Nucleus accumbens (tissue), 56 donors: ENCODE measurements around the gene CST7.

Source experiments
- DNase-seq, 56 donors: peaks; one replicate each; lab custom pipeline; 2025; lab: John Stamatoyannopoulos, UW

CST7 gene

GRCh38 chr20:24950128-24950835, 1.2 kb downstream of the CST7 start:
- no peak for DNase-seq

DNA sequence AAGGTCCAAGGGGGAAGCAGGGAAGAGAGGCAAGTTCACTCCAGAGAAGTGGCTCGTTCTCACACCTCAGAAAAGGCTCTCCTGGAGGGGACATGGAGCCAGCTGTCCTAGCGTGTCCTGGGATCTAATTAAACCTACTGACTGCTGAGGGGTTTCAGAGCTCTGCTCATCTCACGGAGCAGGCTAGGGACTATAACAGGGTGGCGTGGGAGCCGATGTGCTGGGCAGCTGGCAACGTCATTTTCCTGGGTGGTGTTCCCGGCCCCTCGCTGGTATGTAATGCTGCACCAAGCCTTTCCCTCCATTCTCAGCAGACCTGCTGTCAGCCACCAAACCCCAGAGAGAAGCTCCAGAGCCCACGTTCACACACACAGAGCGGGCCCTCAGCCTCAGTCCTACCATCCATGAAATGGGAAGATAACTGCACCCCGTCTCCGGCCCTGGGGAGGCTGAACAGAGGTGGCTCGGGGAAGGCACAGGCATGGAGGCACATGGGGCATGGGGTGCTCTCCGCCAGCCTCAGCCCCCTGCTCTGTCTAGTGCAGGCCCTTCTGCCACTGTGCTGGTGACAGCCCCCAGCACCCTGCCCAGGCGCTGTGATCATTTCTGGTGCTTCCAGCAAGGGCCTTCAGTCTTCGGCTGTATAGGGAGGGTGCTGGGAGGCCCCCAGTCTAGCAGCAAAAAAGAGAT, 1.9 kb downstream of the CST7 start:
- no peak for DNase-seq

- no peak for DNase-seq
Measured at GRCh38 chr20:24951536-24952083, 2.5 kb downstream of the CST7 start.

DNA sequence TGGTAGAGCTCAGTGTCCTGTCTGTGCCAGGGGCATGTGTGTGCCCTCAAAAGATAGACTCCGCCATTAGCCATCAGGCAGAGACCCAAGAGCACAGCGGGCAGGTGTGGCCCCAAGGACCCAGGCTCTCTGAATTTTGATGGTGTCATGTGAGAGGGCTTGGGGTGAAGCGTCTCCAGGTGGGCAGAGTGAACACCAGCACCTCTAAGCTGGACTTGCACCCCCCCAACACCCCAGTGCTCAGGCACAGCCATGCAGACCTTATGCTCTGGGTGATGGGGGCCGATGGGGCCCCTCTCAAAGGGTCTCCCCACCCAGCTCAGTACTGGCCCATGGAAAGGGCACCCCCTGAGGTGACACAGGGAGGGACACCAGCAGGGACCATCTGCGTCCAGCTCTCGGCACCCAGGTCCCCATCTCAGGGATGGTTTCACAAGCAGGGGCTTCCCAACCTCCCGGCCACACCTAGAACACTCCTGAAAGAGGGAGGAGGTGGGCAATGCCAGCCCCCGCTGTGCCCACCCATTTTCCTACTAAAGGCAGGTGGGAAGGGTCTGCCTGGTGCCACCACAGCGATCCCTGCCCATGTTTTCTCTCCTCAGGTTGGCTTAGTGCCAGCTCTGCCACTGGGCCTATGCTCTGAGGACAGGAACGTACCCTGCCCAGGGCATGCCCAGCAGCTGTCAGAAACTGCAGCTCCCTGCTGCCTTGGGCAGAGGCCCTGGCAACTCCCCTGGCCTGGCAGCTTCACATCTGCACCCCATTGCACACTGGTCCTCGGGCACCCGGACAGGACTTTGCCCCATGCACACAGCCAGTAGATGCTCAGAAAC, 3.5 kb downstream of the CST7 start:
- DNase-seq: no peak

DNA sequence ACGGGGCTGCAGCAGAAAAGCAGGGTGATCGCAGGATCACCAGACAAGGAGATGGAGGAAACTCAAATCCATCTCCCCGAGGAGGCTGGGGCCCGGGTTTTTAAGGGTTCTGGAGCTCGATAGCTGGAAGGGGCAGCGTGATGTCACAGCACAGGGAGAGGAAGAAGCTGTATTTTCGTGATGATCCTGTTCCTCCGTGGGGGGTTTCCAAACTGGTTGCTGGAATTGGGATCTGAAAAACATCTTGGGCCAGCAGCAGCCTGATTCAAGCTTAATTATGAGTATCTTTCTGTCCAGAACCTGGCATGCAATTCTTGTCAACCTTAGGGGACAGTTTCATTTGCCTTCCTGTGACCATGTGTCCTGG, 4.1 kb downstream of the CST7 start:
- no peak for DNase-seq

DNA sequence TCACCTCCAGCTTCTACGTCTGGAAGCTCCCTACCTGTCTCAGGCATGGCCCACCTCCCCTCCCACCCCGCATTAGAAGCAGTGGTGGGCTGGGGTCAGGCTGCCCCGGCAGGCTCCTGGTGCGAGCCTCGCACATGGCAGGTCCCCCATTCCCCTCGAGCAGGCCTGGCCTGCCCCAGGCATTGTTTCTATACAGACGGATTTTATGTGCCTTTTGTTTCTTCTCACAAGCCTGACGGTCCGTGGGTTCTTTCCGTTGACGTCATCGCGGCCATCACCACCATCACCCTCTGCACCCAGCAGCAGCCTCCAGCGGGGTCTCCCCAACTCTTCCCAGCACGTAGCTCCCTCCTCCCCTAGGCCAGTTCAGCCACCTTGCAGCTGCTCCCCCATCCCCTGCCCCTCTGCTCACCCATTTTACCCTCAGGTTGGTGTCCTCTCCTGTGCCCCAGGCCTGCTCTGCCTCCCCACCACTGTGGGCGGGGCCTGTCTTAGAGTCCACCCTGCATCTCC, 4.6 kb downstream of the CST7 start:
- DNase-seq: no peak

- DNase-seq: no peak
Measured at GRCh38 chr20:24954151-24954550, 5.1 kb downstream of the CST7 start.

- DNase-seq: no peak
Measured at GRCh38 chr20:24954566-24954965, 5.5 kb downstream of the CST7 start.

- DNase-seq: no peak
Measured at GRCh38 chr20:24955045-24955444, 6.0 kb downstream of the CST7 start.

DNA sequence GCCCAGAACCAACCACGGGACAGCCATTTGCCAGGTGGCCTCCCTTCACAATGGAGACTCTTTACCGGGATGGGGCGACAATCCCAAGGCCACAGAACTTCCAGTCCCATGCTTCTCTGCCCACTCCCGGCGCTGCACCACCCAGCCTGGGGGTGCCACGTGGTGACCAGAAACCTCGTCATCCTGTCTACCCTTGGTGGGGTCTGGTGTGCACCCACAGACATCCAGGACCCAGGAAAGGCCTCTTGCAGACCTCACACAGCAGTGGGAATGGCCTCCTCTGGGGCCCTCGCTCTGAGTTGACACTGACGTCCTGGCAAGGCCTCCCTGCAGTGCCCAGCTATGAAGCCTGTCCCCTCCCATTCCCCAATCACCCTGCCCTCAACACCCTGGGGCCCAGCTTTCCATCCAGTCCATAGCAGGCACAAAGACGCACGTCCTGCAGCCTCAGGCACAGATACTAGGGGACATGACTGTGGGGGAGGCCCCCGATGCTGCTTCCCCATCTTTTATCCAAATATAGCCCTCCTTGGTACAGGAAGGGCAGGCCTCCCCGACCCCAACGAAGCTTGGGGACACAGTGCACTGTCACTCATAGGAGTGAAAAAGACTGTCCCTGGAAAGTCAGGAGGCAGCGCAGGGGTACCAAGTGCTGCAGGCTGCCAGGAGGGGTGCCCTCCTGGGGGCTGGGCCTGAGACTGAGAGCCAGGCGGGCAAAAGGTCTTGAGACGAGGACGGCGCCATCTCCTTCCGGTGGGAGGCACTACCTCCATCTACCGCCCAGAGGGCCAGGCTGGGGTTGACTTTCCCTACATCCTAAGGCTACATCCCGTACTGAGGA, 7.2 kb downstream of the CST7 start:
- DNase-seq: no peak

DNA sequence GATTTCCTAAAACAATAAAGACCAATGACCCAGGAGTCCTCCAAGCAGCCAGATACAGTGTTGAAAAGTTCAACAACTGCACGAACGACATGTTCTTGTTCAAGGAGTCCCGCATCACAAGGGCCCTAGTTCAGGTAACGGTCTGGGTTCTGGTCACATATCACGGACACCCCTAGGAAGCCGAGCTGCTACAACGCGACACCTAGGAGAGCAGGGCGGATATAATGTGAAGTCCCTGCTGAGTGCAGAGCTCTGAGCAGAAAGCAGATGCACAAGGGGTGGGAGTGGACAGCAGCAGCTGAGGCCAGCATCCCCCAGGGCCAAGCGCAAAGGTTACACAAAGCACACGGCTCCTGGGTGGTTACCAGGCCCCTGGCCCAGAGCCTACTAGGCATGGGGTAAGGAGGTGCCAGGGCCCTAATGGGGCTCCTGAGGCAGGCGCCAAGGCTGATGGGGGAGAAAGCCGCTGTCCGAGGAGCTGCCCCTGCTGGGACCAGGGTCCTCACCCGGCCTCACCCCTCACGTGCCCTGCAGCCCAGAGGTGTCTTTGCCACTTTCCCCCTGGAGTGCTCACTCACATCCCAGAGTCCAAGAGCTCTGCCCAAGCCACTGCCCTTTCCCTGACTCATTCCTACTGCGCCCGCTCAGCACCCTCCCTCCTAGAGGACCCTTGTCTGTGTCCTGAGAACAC, 8.4 kb downstream of the CST7 start:
- DNase-seq: no peak

- DNase-seq: no peak
Measured at GRCh38 chr20:24958506-24959385, 9.7 kb downstream of the CST7 start.

DNA sequence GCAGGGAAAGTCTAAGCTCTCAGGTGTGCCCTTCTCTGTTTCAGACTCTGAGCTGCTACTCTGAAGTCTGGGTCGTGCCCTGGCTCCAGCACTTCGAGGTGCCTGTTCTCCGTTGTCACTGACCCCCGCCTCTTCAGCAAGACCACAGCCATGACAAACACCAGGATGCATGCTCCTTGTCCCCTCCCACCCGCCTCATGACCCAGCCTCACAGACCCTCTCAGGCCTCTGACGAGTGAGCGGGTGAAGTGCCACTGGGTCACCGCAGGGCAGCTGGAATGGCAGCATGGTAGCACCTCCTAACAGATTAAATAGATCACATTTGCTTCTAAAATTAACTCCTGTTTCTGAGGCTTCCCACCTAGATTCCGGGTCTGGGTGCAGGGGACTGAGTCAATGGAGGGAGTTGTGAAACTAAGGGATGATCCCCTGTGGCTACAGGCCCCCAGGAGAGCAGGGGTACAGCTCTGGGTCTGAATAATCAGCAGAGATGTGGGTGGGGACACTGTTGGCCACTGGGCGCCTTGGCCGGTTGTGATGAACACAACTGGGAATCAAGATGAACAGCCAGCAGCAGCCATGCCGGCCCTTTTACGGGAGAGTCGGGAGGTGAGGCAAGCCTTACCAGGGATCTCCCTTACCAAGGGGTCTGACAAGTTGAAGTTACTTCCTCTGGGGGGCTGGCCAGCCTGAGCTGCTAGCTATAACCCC, 10.7 kb downstream of the CST7 start:
- DNase-seq: no peak

DNA sequence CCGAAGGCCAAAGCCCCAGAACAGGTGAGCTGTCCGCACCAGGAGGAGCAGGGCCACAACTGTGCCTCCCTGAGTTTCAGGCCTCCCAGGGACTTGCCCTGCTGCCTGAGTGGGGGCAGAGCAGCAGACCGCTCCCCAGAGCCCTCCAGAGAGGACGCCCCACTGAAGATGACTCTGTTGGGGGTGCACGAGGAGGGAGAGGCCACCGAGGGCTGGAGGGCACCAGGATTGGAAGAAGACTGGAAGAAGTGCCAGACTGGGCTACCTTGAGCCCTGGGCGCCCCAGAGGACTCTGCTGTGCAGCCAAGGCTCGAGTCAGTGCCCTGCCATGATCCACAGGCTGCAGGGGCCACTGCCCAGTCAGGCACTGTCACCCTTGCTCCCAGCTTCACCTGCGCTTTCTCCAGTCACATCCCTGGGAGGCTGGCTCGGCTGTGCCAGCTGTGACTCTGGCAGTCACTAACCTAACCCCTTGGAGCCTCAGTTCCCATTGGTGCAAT, 11.3 kb downstream of the CST7 start:
- DNase-seq: no peak

DNA sequence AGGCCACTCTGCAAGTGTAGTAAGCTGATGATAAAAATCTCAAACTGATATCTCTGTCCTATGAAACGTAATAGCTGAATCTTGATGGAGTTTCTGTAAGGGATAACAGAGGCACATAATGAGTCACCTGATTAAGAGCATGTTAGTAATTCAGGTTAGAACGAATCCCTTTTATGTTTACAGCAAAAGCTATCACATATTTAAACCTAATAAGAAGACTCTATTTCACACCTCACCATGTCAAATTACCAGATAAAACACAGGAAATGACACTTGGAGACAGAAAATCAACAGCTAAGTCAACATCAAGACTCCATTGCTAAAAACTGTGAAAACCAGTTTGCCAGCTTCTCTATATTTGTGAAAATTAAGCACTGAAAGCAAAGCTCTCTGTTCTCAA, 11.8 kb downstream of the CST7 start:
- DNase-seq: no peak

- DNase-seq: no peak
Measured at GRCh38 chr20:24961384-24962181, 12.5 kb downstream of the CST7 start.

GRCh38 chr20:24962182-24962492, 13.1 kb downstream of the CST7 start:
- DNase-seq: no peak
